ENCODE results near the gene IPO7.
A peak's percentile ranks its signal among the peaks of the same experiment; 100 is the strongest.
"Not testable (repeated sequence)": the region's sequence is repeated elsewhere in the genome, so short reads cannot be mapped to it uniquely, and the experiment has no call there.

IPO7 gene

DNA sequence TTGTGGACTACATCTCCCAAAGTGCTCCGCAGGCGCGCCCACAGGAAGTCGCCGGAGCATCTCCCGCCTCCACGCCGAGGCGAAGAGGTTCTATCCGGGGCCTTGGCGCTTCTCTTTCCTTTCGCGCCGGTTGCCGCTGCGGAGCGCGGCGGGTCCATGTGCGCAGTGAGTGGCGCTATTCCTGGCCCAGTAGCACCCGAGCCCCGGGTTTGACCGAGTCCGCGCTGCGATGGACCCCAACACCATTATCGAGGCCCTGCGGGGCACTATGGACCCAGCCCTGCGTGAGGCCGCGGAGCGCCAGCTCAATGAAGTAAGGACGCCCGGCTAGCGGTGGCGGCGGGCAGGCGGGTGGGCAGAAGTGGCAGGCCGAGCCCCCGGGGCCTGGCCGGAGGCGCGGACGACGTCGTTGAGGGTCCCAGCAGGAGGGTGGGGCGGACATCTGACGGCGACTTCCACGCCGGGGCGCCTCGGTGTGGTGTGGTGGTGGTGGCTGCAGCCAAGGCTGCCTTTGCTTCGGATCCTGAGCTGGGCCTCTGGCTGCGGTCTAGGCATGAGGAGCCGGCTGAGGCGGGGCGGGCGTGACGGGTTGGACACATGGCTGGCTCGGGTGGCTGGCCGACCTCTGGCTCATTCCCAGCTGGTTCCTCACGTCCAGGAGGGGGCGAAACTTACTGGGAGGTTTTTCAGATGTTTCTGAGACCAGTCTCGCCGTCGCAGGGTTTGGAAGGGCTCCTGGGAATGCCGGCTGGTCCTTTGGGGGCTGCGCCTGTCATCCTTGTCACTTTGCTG lies at the start of gene IPO7:
IPO7 (plus strand) TSS at position 118 of the 792 bp plus-strand sequence; CDS start at position 230, 112 bp downstream.
- DNase-seq (ENCODE audit: low read depth in 2 of 2), result peak; percentile 84 to 86

DNA sequence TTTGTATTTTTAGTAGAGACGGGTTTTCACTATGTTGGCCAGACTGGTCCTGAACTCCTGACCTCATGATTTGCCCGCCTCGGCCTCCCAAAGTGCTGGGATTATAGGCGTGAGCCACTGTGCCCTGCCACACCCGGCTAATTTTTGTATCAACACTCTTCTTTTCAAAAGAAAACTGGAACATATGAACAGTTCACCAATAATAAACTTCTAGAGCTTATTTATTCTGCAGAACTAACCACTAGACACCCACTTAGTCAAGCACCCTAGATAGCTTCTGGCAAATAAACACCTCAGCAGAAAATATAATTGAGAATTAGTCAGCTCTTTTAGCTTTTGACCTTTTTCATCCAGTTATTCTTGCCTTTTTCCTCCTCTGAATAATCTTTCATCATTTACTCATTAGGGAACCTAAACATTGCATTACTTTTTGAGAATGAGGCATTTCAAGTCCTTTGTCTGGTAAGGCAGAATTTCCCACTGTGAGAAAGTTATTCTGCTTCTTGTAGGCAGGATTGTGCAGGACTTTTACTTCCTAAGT lies 42.7 kb upstream of the IPO7 start:
- DNase-seq (ENCODE audit: low read depth in 2 of 2), result no peak

DNA sequence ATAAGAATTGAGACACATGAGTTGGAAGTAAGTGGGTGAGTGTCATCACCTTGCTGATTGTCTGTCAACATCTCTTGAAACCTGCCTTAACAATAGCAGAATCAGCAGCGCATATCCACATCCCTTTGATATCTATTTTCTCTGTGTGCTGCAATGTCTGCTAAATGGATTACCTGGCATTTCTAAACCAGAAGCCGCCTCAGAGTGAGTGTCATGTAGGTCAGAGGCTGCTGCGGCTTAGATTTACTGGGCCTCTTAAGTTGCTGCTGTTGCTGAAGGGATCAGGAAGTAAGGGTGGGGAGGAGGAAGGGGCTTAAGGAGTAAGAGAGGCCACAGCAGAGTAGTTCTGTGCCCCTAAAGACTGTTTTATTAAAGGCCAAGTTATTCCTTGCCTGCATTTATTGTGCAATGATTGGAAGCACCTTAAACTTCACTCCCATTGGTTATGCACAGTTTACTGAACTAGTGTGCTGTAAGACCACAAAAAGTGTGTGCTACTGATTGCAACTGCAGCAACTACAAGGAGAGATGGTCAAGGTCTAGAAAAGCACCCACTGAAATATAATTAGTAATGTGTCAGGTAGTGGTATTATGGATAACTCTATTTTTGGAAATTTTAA lies 40.3 kb upstream of the IPO7 start:
- no peak for DNase-seq (ENCODE audit: low read depth in 2 of 2)

DNA sequence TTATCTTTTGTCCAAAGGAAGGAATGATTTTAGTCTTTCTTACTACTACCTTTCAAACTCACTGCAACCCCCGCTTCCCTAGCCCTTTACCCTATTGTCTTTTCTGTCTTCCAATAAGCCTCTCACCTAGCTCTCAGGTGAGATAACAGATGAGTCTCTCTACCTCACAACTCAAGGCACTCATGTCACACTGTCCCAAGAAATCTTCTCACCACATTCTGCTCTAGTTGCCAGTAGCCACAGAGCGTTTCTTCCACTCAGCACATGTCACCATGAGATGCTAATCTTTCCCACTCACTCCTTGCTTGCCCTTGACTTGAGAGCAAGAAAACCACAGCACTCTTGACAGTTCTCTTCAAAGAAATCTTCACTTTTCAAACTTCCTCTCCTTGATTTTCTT lies 37.4 kb upstream of the IPO7 start:
- no peak for DNase-seq (ENCODE audit: low read depth in 2 of 2)

DNA sequence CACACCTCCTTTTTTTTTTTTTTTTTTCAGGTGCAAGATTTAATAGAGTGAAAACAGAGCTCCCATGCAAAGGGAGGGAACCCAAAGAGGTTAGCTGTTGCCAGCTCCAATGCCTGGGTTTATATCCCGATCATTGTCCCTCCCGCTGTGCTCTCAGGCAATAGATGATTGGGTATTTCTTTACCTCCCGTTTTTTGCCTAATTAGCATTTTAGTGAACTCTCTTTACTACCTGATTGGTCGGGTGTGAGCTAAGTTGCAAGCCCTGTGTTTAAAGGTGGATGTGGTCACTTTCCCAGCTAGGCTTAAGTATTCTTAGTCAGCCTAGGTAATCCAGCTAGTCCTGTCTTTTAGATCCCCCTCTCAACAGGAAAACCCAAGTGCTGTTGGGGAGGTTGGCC lies 36.7 kb upstream of the IPO7 start:
- not testable (repeated sequence) for DNase-seq (ENCODE audit: low read depth in 2 of 2)

DNA sequence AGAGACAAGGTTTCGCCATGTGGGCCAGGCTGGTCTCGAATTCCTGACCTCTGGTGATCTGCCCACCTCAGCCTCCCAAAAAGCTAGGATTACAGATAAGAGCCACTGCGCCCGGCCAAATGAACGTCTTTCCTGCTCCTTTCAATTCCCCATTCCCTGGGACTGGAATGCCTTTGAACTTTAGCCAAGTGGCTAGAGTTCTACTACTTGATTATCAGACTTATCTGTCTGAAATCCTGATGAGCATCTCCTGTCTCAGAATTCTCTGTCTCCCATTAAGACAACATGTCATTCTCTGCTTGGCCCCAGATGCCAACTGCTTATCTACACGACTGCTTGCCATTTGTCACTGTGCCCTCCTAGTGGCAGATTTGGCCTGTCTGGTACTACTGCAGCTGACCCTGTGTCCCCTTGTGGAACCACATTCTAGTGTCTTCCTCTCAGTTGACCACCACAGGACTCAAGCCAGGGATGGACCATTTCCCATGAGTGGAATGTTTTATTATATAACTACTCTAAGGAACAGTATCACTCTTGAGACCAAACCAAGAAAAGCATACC lies 33.1 kb upstream of the IPO7 start:
- no peak for DNase-seq (ENCODE audit: low read depth in 2 of 2)

DNA sequence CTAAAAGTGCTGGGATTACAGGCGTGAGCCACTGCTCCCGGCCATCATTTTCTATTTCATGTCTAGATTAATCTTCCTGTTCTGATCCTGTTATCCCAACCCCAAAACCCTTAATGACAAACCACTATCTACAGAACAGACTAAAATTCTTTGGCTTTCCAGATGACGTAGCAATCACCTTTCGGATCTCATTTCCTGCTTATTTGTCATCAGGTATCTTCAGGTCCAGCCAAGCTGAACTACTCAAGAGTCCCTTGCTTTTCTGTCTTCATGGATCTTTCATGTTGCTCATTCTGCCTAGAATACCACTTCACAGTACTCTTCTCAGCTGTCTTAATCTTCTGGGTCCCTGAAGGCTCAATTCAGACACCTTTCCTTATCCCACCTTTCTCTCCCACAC lies 27.4 kb upstream of the IPO7 start:
- no peak for DNase-seq (ENCODE audit: low read depth in 2 of 2)

DNA sequence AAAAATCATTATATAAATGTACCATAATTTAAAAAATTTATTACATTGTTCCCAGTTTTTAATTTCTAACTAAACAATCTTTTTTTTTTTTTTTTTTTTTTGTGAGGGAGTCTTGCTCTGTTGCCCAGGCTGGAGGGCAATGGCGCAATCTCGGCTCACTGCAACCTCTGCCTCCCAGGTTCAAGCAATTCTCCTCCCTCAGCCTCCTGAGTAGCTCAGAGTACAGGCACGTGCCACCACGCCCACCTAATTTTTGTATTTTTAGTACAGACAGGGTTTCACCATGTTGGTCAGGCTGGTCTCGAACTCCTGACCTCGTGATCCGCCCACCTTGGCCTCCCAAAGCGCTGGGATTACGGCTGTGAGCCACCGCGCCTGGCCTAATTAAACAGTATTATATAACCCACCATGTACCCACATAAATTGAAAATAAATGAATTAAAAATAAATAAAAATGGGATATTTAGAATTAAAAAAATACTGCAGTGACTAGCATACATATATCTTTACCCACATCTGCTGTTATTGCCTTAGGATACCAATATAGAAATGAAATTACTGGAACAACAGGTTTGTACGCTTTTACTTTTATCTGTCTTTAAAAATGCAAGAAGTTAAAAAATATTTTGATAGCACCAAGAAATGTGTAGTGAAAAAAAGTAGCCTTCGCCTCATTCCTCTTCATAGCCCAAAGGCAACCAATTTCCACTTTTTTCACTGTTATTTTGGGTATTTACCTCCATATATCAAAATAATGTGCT lies 23.4 kb upstream of the IPO7 start:
- not testable (repeated sequence) for DNase-seq (ENCODE audit: low read depth in 2 of 2)

DNA sequence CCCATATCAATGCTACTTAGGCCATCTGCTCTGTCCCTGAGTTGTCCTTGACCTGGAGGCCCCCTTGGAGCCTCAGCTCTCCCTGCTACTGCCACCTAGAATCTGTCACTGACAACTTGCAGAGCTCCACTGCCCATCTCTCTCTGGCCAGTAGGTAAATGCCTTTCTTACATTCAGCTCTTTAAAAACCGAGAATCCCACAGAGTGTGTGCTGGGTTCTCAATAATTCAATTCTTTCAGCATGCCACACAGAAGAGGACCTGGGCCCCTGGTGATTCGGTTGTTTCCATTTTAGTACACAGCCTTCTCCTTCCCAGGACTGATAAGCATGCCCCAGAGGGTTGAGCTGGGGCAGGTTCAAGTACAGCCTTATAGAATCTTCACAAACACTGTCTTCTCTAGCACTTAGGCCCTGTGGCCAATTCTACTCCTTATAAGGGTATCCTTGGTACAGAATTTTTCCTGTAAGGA lies 22.0 kb upstream of the IPO7 start:
- DNase-seq (ENCODE audit: low read depth in 2 of 2), result no peak

DNA sequence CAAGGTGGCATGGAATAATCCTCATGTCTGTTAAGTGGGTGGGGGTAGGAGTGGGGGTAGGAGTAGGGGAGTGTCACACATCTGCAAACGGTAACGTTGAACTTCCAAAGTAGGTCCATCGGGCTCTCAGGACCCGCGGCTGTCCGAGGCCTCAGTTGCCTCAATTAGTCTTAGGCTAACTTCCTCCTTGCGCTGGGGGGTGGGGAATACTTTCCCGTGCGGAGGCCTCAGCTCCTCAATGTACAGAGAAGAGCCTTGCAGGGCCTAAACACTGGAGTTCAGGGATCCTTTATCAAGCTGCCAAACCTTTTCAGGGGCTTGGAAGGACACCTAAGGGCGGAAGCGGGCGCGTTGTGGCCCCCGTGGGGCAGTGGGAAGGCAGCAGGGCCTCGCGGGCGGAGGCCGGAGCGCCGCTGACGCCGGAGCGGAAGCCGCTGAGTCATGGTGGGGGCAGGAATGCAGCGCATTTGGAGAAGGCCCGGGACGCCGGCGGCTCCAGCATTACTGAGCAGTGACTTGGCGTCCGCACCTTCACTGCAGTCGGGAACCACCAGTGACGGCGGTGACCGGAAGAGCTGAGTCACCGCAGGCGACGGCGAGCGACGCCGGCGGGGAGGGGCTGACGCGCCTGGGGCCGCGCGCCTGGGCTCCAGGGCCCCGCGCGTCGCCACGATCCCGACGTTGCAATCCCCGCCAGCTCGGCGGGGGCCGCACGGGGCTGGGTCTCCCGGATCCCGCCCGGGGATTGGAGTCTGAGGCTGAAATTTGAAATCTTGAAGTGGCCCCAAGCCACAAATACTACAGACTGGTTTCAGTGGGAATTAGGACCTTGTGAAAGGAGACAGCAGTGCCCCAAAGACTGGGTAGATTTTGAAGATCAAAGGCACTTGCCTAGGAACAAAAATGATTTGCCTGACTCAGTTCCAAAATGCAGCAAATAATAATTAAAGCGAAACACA lies 20.2 kb upstream of the IPO7 start:
- DNase-seq (ENCODE audit: low read depth in 2 of 2), result peak; percentile 78 to 82

DNA sequence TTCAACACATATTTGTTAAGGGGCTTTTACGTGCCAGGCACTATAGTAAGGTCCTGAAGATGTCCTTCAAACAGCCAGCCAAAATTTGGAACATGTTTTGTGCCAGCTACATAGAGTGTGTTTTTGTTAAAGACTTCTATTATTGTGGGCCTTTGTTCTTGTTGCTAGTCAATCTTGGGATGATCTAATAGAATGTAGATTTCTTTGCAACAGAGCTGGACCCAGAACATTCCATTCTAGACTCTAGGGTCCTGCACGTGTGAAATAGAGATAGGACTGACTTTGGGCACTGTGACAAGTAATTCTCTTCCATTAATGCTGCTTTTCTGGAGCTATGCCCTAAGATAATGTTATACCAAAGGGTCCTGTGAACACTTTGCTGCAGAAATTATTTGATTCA lies 16.9 kb upstream of the IPO7 start:
- DNase-seq (ENCODE audit: low read depth in 2 of 2), result no peak

DNA sequence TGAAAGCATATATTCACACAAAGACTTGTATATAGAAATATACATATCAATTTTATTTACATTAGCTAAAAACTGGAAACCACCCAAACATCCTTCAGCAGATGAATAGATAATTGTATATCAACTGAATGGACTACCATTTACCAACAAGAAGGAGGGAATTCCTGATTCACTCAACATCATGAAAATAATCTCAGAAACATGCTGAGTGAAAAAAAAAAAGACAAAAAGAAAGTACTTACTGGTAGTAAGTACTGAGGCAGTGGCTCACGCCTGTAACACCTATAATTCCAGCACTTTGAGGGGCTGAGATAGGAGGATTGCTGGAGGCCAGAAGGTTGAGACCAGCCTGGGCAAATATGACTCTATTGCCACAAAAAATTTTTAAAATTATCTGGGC lies 7.4 kb upstream of the IPO7 start:
- no peak for DNase-seq (ENCODE audit: low read depth in 2 of 2)

DNA sequence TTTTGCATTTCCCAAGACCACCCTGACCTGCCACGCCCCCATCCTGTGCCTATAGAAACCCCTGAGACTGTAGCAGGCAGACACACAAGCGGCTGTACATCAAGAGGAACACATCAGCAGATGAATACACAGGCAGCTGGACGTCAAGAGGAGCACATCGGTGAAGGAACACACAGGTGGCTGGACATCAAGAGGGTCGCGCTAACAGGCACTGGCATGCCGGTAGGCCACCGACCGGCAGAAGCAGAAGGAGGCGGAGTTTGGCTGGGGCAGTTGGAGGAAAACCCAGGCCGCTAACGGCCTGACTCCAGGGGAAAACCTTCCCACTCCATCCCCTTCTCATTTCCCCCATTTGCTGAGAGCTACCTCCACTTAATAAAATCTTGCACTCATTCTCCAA lies 5.4 kb upstream of the IPO7 start:
- DNase-seq (ENCODE audit: low read depth in 2 of 2), result no peak

DNA sequence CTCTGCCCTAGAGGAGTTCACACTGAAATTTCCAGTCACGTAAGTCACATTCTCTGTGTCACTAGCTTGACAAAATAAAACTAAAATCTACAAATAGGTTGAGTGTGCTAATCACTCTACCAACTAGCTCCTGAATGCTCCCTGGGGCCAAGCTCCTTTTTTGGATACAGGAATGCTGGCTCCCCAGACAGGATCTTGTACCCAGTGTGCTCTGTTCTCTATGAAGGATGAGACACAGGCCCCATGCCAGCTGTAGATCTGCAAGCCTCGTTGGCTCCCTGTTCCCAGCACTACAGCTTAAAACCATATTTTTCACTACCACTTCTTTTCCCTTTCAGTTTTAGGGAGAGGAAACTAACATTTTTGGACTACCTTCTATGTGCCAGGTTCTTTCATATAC lies 3.7 kb upstream of the IPO7 start:
- no peak for DNase-seq (ENCODE audit: low read depth in 2 of 2)

DNA sequence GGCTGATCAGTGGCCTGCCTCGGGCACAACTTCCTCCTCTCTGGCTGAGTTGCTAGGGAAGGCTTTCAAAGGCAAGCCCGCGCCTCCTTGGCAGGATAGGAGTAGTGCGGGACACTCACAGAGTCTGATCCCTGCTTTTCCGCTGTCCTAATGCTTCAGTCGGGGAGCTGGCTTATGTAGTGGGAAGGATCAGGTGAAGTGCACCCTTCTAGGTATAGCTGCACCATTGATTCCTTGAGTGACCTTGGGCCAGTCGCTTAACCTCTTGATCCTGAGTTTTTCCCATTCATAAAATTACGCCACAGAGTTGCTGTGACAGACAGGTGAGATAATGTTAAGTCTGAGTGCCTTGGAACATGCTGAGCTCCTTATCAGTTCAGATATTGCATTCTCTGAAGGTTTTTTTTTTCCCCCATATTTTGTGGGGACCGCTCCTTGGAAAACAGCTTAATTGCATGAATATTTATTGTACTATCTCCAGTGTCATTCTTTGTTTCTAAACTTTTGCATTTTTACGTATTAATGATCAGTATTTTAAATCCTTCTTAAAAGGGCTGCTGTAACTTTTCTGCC lies 961 bp downstream of the IPO7 start:
- DNase-seq (ENCODE audit: low read depth in 2 of 2), result peak in 1 of 2 donors; percentile 8

DNA sequence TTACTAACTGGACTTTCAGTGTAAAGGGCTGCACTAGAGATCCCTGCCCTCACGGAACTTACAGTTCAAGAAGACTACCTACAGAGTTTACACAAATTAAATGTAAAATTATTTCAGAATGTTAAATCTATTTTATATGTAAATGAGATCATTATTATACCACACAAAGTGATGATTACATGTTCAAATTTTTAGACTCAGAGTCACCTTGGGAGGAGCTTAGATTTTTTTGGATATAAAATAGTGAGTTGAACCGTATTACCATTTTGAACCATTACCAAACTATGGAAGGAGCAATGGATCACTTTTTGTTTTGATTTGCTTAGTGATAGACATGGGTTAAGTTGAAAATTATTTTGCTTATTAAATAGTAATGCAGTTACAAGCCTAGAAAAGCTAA lies 1.6 kb downstream of the IPO7 start:
- no peak for DNase-seq (ENCODE audit: low read depth in 2 of 2)

DNA sequence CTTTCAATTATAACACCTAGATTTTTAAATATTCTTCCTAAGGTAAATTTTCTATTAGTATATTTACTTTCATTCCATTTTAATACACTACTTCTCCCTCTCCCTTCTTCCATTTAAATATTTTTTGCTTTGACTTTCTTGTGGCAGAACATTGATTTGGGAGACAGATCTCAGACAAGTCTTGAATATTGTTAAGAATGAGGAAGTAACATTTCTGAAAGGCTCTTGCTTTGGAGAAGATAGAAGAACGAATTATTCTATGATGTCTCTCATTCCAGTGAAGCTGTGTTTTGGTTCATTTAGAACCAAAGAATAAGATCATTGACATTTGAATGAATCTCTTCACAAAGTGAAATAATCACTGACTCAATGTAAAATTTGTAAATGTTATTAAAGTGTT lies 2.4 kb downstream of the IPO7 start:
- DNase-seq (ENCODE audit: low read depth in 2 of 2), result no peak

DNA sequence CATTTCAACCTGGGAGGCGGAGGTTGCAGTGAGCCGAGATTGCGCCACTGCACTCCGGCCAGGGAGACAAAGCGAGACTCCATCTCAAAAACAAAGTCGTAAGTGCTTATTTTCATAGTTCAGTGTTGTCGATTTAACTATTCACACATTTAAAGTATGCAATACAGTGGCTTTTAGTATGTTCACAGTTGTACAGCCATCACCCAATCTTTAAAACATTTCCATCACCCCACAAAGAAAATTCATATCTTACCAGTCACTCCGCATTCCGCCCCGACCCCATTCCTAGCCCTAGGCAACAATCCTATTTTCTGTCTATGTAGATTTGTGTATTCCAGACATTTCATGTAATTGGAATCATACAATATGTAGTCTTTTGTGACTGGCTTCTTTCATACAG lies 11.9 kb downstream of the IPO7 start:
- DNase-seq (ENCODE audit: low read depth in 2 of 2), result no peak

DNA sequence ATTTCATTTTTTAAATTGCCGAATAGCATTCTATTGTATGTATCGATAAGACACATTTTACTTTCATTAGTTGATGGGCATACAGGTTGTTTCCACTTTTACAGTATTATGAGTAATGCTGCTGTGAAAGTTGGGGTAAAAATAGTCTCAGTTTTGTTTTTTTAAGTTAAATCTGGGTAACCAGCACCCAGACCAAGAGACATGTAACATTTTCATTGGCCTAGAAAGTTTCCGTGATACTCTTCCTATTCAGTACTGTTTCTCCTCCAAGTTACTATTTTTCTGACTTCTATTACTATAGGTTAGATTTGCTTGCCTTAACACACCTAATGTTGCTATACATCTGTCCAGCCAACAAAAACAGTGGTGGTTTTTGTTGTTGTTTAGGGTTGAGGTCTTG lies 12.3 kb downstream of the IPO7 start:
- no peak for DNase-seq (ENCODE audit: low read depth in 2 of 2)

All from stimulated activated CD8-positive, alpha-beta memory T cell treated with anti-CD3 and anti-CD28 coated beads, Interleukin-2, amount 100 ng/mL, for 48 hours (primary cell).